Kidney (tissue), 14 donors: ENCODE results near the gene PODNL1. TPM values are rescaled to one million over a fixed set of nuclear protein-coding genes. Genes with fewer than 3 reads are reported as not detected.

Experiments used
- DNase-seq, 5 donors: peaks; one replicate each; pipeline ENCODE4 v3.0.0-alpha.2; 2013 to 2020
- FAIRE-seq: peaks from 2 replicates; lab custom pipeline; 2012; peaks lifted over from hg19 to GRCh38; lab: Jason Lieb, UNC
- H3K27ac ChIP-seq, 2 donors: one replicate each; pipeline ENCODE4 v1.7.0; 2013; ENCODE audit warnings: low read depth in 2 of 2, low read length in 2 of 2, inconsistent platforms in 1 of 2
- H3K27me3 ChIP-seq: one replicate; pipeline ENCODE4 v1.7.1; 2013; ENCODE audit warnings: low read length, inconsistent platforms; ENCODE audit not compliant: control insufficient read depth, insufficient read depth
- H3K36me3 ChIP-seq, 3 donors: one replicate each; pipeline versions ENCODE4 v1.7.0 to v1.7.1; 2013; ENCODE audit warnings: low read length in 3 of 3, control low read depth in 1 of 3, inconsistent platforms in 1 of 3; ENCODE audit not compliant: insufficient read depth in 3 of 3, control insufficient read depth in 2 of 3
- H3K4me1 ChIP-seq, 3 donors: one replicate each; pipeline versions ENCODE4 v1.7.0 to v1.7.1; 2013; ENCODE audit warnings: low read length in 3 of 3, inconsistent platforms in 1 of 3, low read depth in 1 of 3; ENCODE audit not compliant: control insufficient read depth in 2 of 3, insufficient read depth in 2 of 3
- H3K4me3 ChIP-seq, 3 donors: one replicate each; pipeline versions ENCODE4 v1.7.0 to v1.8.1; 2013; ENCODE audit warnings: low read length in 3 of 3, control low read depth in 1 of 3, inconsistent platforms in 1 of 3
- H3K9ac ChIP-seq, 3 donors: one replicate each; pipeline versions ENCODE4 v1.7.0 to v1.7.1; 2013; ENCODE audit warnings: low read length in 3 of 3, control low read depth in 1 of 3, inconsistent platforms in 1 of 3
- H3K9me3 ChIP-seq, 3 donors: one replicate each; pipeline versions ENCODE4 v1.7.0 to v1.7.1; 2013; ENCODE audit warnings: low read length in 3 of 3, control low read depth in 1 of 3, inconsistent platforms in 1 of 3; ENCODE audit not compliant: control insufficient read depth in 2 of 3, insufficient read depth in 1 of 3
- intact Hi-C: fragments of 100-400 bp; cut with DNase I; formaldehyde crosslinking; loops from one replicate; pipeline ENCODE4 v1.11.1; 2022
- polyA plus RNA-seq: library from polyadenylated mRNA; stranded (reverse); fragments of 350-450 nt; fragmentation: Illumina TruSeq; extraction: RNeasy Lipid Tissue Mini Kit (QIAGEN cat#74804); gene quantifications from one replicate; pipeline ENCODE4 v1.2.3, GENCODE V29; 2014; ENCODE audit warnings: low read depth, low replicate concordance; ENCODE audit not compliant: insufficient read depth
- total RNA-seq: library from RNA; stranded (reverse); fragmentation: NEBNext Ultra II Directional; extraction: Animal tissue kit (Norgen Biotek cat#: 25700); gene quantifications from one replicate; pipeline ENCODE4 v1.2.1, GENCODE V29; 2021
- TF ChIP-seq, protein P1 (sequence below): IDR thresholded peaks from 3 replicates; pipeline ENCODE4 v1.5.1; 2012; ENCODE audit warnings: mild to moderate bottlenecking, moderate library complexity, borderline replicate concordance; ENCODE audit not compliant: insufficient read depth; ENCODE audit errors: extremely low read depth
- donor health status: control.
- donor health status: control.
- donor health status: control.
- donor health status: control.
- donor health status: control.
- donor health status: DM: yes; HTN: yes; CAD: no.
- donor health status: Normal renal cell carcinoma (clear cell type).

Gene PODNL1
- total and polyA plus RNA-seq, 2 donors from 2014 or later = 3.0 TPM; not detected in 1

DNA sequence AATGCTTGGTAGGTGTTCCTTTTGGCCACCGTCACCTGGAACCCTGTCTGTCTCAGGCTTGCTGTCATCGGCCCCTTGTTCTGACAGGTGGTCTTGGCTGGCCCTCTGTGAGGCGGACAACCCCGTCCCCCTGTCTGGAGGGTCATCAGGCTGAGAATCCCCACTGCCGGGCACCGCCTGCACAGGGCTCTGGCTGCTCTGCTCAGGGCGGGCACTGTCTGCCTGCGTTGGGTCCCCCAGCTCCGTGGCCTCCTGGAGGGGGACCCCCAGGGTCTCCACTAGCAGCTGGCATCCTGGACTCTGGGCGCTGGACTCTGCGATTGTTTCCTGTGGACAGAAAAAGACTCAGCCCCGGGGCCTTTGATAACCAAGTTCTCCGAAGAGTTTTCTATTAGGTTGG is 48.1 kb downstream of the PODNL1 start:
- no peak overlapping the region for H3K4me3 ChIP-seq
- H3K27ac ChIP-seq = no peak overlapping the region
- no peaks in the 10 kb centered on the region for H3K36me3 ChIP-seq
- H3K9ac ChIP-seq = no peak overlapping the region
- intact Hi-C loops = no loop called here
- no peaks in the 10 kb centered on the region for H3K27me3 ChIP-seq
- H3K4me1 ChIP-seq = no peaks in the 10 kb centered on the region
- FAIRE-seq = no peak
- TF ChIP-seq, protein P1, sequence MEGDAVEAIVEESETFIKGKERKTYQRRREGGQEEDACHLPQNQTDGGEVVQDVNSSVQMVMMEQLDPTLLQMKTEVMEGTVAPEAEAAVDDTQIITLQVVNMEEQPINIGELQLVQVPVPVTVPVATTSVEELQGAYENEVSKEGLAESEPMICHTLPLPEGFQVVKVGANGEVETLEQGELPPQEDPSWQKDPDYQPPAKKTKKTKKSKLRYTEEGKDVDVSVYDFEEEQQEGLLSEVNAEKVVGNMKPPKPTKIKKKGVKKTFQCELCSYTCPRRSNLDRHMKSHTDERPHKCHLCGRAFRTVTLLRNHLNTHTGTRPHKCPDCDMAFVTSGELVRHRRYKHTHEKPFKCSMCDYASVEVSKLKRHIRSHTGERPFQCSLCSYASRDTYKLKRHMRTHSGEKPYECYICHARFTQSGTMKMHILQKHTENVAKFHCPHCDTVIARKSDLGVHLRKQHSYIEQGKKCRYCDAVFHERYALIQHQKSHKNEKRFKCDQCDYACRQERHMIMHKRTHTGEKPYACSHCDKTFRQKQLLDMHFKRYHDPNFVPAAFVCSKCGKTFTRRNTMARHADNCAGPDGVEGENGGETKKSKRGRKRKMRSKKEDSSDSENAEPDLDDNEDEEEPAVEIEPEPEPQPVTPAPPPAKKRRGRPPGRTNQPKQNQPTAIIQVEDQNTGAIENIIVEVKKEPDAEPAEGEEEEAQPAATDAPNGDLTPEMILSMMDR = no peak
- no peak for DNase-seq
- no peaks in the 10 kb centered on the region for H3K9me3 ChIP-seq

DNA sequence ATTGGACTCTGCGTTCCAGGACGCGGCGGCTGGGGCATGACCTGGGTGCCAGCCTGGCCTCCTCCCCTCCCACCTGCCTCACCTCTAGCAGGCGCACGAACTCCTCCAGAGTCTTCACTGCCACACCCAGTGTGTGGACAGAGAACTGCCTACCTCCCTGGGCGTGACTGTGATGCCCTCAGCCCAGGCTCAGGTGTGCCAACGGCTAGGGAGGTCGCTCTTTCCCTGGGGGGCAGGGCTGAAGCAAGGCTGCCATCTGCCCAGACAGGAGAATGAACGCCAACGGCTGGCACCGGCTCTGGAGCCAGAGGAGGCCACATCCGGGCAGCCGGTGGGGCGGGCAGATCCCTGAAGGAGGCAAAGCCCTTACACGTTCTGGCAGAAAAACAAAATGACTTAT is 49.9 kb downstream of the PODNL1 start:
- intact Hi-C loops = loop anchor here (10.0 kb wide), 1 partner anchor 167 kb away; no protein-coding TSS in a partner anchor
- no peaks in the 10 kb centered on the region for H3K36me3 ChIP-seq
- TF ChIP-seq, protein P1 = no peak
- no peaks in the 10 kb centered on the region for H3K4me1 ChIP-seq
- no peak for FAIRE-seq
- DNase-seq = no peak
- no peak overlapping the region for H3K9ac ChIP-seq
- no peaks in the 10 kb centered on the region for H3K9me3 ChIP-seq
- no peak overlapping the region for H3K27ac ChIP-seq
- no peak overlapping the region for H3K4me3 ChIP-seq
- no peaks in the 10 kb centered on the region for H3K27me3 ChIP-seq

DNA sequence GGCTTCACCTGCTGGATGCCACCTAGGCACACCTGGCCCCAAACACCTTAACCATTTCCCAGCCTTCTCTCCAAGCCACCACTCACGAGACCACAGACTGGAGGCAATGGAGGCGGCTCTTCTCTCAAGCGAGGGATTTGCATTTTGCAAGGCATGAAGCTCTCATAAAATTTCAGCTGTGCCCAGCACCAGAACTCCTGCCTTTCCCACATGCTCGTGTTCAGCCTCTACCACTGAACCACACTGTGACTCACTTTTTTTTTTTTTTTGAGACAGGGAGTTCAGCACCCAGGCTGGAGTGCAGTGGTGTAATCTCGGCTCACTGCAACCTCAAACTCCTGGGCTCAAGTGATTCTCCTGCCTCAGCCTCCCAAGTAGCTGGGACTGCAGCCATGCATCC is 50.7 kb downstream of the PODNL1 start:
- intact Hi-C loops = loop anchor here (10.0 kb wide), 1 partner anchor 167 kb away; no protein-coding TSS in a partner anchor
- TF ChIP-seq, protein P1 = no peak
- no peaks in the 10 kb centered on the region for H3K36me3 ChIP-seq
- DNase-seq (no peak), FAIRE-seq (no peak)
- no peak overlapping the region for H3K27ac ChIP-seq
- H3K9me3 ChIP-seq = no peaks in the 10 kb centered on the region
- H3K9ac ChIP-seq = no peak overlapping the region
- H3K27me3 ChIP-seq = no peaks in the 10 kb centered on the region
- no peak overlapping the region for H3K4me3 ChIP-seq
- no peaks in the 10 kb centered on the region for H3K4me1 ChIP-seq

DNA sequence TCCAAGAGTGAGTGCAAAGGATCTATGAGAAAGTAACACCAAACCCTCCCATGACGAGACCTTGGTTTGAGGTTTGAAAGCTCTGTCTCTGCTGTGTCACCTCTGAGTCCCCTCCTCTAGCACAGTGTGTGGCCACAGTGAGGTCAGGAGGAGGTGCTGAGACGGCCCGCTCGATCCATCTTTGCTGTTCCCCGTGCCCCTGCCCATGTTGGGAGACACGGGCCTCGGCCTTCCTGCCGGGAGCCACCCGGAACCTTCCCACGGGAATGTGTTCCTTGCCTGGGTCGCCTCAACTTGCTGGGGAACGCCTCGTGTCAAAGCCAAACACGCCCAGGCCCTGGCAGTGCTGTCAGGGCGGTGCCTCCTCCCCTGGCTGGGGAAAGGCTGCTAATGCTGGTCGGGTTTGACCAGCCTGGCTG is 51.2 kb downstream of the PODNL1 start:
- DNase-seq = no peak
- no peaks in the 10 kb centered on the region for H3K36me3 ChIP-seq
- no peaks in the 10 kb centered on the region for H3K27me3 ChIP-seq
- H3K4me1 ChIP-seq = no peaks in the 10 kb centered on the region
- intact Hi-C loops = loop anchor here (10.0 kb wide), 1 partner anchor 168 kb away; no protein-coding TSS in a partner anchor
- TF ChIP-seq, protein P1 = no peak
- FAIRE-seq = no peak
- H3K4me3 ChIP-seq = no peak overlapping the region
- H3K9me3 ChIP-seq = no peaks in the 10 kb centered on the region
- no peak overlapping the region for H3K27ac ChIP-seq
- H3K9ac ChIP-seq = no peak overlapping the region
